Heart left ventricle (tissue), 13 donors: ENCODE results near the gene USP54.

Experiments used
- CTCF ChIP-seq, 12 donors: fragments of 200-600 bp; sonication (generic) in 4 of 12; IDR thresholded peaks; one replicate each; pipeline versions ENCODE4 v1.5.0 to v1.8.0; 2018 to 2022; ENCODE audit warnings: antibody characterized with exemption in 12 of 12, mild to moderate bottlenecking in 5 of 12
- POLR2A ChIP-seq, 2 donors: fragments of 450-650 bp; IDR thresholded peaks; one replicate each; pipeline ENCODE4 v1.6.1; 2017; ENCODE audit warnings: antibody characterized with exemption in 2 of 2, mild to moderate bottlenecking in 2 of 2, moderate library complexity in 2 of 2
- donor health status: ischemic (EF 13 %, LVEDD 7.1; RV severe dilation, severe dysfunction).
- donor health status: DM: no; HTN: yes; CAD: no.
- donor health status: DM: no; HTN: no; CAD: no.
- donor health status: ischemic (EF 25% LVEDD 6.9; RV normal size, moderate dysfunction).
- donor health status: ischemic (EF 25% LVEDD 5.7; RV mildly dilated, moderate dysfunction).
- donor health status: ischemic (EF 35%, LVEDD 5.7; RV mildly dilated, moderate dysfunction).
- donor health status: nonischemic (EF 11% LVEDD 7.7; RV severe dilation, severe dysfunction).
- donor health status: DM: yes; HTN: yes; CAD: no.
- donor health status: PGD.
- donor health status: ischemic (EF 29% LVEDD 5.4; RV normal size, mild dysfunction).
- donor health status: nonischemic (EF 23%, LVEDD 6.1; RV moderate dilation, normal function).

GRCh38 chr10:73585327-73585726, 5.8 kb downstream of the USP54 start:
- TF ChIP-seq POLR2A (IDR thresholded peaks at IDR 0.05) (no peak), CTCF (IDR thresholded peaks at IDR 0.05) (no peak)
